ENCODE results near the gene SRPX.

The SRPX gene

GRCh38 chrX:38214044-38214443 is 6.6 kb downstream of the SRPX start:
- in situ Hi-C loops (cut with MboI; ENCODE audit: low sequenced_read_pairs): no loop called here

DNA sequence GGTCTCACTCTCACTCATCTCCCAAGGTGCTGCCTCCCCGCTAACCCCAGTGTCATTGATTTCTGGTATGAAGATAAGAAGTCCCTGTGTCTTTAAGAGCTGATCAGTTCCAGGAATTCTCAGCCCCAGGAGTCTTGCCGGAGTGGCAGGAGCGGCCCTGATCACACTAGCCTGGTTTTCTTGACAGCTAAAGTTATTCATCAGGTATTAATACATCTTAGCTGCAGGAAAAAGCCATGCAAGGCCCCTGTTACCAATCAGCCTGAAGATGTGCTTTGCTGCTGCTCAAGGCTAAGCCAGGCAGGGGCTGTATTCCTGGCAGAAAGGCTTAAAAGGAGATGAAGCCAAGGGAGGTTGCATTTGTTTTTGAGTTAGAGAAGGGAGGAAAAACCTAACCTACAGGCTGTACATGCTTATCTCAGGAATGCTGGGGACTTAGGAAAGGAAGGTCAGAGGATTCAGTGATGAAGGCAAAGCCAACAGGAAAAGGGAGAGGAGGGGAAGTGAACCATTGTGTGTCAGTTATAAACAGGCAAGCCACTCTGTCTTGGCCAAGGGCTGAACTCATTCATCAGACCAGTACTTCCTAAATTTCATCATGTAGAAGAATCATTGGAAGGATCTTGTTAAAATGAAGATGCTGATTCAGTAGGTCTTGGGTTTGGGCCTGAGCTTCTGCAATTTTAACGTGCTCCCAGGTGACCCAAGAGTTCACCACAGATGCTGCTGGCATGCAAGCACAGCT is 8.6 kb downstream of the SRPX start:
- in situ Hi-C loops (cut with MboI; ENCODE audit: low sequenced_read_pairs): no loop called here

DNA sequence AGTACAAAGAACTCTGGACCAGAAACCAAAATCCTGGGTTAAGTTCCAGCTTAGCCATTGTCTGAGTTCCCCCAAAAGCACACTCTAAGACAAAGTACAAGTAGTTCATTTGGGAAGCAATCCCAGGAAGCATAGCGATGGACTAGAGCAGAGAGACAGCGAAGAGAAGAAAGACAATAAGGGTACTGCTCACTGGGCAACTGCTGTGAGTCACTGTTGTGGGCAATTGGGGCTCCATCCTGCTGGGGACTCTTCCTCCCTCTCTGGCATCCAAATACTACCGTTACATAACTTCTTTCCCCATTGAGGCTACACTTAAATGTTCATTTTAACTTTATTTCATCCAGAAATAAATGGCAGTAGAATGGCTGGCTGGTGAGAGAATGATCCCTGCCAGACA is 14.1 kb downstream of the SRPX start:
- in situ Hi-C loops (cut with MboI; ENCODE audit: low sequenced_read_pairs): no loop called here

DNA sequence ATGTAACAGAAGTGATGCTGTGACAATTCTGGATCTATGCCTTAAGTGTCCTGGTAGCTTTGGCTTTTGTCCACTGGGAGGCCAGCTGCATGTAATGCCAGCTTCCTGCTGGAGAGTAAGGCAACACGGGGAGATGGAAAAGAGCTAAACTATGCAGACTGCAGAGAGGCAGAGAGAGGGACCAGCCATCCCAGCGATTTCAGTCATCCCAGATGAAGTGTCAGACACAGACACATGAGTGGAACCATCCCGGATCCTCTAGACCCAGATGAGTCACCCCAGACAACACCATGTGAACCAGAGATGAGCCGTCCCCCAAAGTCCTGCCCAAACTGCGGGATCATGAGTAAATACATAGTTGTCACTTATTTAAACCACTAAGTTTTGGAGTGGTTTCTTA is 14.6 kb downstream of the SRPX start:
- in situ Hi-C loops (cut with MboI; ENCODE audit: low sequenced_read_pairs): no loop called here

DNA sequence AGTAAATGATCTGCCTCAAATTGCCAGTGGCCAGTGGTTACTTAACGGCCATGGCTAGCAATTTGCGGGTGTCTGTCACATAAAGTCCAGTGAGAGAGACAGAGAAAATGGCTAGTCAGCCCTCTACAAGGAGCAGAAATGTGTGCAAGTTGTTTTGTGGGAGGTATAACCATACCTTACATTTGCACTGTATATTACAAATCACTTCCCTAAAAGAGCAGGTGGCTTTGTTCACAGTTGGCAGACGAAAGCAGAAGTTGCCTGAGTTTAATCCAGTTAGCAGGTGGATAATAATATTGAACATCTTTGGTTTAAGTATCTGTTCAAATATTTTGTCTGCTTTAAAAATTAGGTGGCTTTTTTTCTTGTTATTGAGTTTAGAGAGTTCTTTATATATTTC is 15.6 kb downstream of the SRPX start:
- in situ Hi-C loops (cut with MboI; ENCODE audit: low sequenced_read_pairs): no loop called here

DNA sequence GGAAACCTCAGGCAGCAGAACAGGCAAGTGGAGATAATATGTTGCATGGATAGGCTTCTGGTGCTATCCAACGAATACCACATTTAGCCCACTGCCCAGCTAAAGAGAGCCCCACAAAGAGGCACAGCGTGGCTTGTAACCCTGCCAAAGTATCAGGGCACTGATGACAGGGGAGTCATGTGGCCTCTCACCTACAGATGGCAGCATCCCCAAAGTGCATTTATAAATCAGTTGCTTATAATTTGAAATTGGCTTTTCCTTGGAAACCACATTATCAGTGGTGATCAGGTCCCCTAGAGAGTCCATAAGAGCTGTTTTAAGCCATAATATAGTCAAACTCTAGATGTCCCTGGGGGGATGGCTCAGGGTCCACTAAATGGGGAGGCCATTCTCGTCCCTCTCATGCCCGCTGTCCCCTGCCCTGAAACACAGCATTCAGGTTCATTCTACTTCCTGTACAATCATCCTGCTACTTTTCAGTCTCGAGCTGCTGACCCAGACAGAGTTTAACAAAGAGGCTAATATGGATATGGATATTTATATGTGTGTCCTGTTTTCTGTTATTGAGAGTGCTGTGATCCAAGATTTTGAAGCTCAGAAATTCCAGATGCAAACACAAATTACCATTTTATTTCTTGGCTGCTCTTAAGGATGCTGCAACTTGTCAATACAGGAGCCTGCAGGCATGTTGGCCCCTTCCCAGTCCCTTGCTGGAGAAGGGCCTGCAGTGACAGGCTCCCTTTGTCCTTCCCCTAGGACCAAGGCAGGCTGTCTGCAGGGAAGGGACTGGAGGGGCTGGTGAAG is 28.5 kb downstream of the SRPX start:
- in situ Hi-C loops (cut with MboI; ENCODE audit: low sequenced_read_pairs): no loop called here

GRCh38 chrX:38189431-38190250 is 31.0 kb downstream of the SRPX start:
- in situ Hi-C loops (cut with MboI; ENCODE audit: low sequenced_read_pairs): no loop called here

- in situ Hi-C loops (cut with MboI; ENCODE audit: low sequenced_read_pairs): no loop called here
Measured at GRCh38 chrX:38183596-38183995, 37.1 kb downstream of the SRPX start.

DNA sequence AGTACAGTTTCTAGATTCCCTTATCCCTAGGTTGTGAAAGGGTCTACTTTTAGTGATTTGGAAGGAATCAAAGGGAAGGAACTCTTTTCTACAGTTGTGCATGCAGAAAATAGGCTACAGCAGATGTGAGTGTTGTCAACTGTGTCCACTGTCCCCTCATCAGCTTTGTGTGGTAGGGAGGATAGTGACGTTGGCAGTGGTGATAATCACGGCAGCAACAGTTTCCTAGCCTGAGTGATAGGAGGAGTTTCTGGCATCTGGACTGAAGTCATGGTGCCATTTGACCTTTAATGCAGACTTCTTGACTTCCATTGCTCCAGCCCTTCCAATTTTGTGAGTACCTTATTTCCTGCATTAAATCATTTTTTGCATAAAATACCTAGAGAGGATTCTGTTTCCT is 39.3 kb downstream of the SRPX start:
- in situ Hi-C loops (cut with MboI; ENCODE audit: low sequenced_read_pairs): no loop called here

- in situ Hi-C loops (cut with MboI; ENCODE audit: low sequenced_read_pairs): no loop called here
Measured at GRCh38 chrX:38178396-38178795, 42.3 kb downstream of the SRPX start.

DNA sequence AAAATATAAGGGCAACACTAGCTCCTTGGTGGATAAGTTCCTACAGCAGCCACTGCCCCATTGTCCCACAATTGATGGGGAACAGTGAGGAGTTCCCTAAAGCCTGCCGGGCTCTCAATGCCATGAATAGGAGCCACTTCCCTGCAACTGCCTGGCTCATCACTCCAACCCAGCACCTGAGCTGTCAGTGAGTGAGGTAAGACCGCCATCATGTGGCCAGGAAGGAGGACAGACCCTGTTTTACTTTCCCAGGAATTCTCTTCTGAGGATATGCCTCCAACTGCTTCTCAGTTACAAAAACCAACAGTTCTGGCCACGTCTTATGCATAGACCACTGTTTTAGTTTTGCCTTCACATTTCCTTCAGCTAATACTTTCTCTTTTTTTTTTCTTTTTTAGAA is 45.5 kb downstream of the SRPX start:
- in situ Hi-C loops (cut with MboI; ENCODE audit: low sequenced_read_pairs): no loop called here

- in situ Hi-C loops (cut with MboI; ENCODE audit: low sequenced_read_pairs): loop anchor here (25.0 kb wide), 1 partner anchor 260 kb away; no protein-coding TSS in a partner anchor
Measured at GRCh38 chrX:38172596-38172995, 48.1 kb downstream of the SRPX start.

GRCh38 chrX:38170556-38170955 is 50.1 kb downstream of the SRPX start:
- in situ Hi-C loops (cut with MboI; ENCODE audit: low sequenced_read_pairs): loop anchor here (25.0 kb wide), 1 partner anchor 258 kb away; no protein-coding TSS in a partner anchor

DNA sequence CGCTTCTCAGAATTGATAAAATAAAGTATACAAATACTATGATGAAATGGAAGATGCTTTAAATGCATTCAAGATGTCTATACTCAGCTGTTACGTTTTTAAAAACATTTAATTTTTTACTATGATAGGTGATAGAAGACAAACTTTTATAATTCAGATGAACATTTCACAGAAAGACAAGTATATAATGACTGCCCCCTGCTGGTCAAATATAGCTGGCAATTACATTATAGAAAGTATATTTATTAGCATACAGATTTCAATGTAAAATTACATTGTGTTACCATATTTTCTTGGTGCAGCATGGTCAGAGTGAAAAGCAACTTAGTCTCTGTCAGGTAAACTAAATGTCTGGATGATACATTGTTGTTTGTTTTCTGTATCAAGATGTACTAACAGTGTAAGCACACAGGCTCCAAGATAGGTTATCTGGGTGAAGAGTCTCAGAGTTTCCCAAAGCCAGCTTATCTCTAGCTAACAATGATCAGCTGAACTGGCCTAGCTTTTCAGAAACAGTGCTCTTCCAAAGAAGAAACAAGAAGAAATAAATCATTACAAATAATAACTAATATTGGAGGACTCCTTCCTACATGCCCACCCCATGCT is 54.1 kb downstream of the SRPX start:
- in situ Hi-C loops (cut with MboI; ENCODE audit: low sequenced_read_pairs): loop anchor here (25.0 kb wide), 1 partner anchor 254 kb away; no protein-coding TSS in a partner anchor

GRCh38 chrX:38165023-38165422 is 55.6 kb downstream of the SRPX start:
- in situ Hi-C loops (cut with MboI; ENCODE audit: low sequenced_read_pairs): loop anchor here (25.0 kb wide), 1 partner anchor 253 kb away; no protein-coding TSS in a partner anchor

DNA sequence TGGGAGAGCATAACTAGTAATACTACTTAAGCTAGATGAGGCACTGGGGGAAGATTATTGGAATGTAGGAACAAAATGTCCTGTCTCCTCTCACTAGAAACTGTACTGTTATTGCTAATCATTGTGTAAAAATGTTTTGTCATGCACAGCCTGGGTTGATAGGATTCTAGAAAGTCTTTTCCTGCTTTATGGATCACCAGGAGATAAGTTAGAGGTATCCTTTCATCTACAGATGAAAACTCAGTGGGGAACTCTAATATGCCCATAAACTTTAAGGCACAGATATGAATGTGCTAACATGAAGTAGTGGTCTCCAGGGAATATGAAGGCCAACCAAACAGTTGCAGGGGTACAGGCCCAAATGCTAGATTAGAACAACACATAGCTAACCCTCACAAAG is 57.5 kb downstream of the SRPX start:
- in situ Hi-C loops (cut with MboI; ENCODE audit: low sequenced_read_pairs): loop anchor here (25.0 kb wide), 1 partner anchor 251 kb away; no protein-coding TSS in a partner anchor

- in situ Hi-C loops (cut with MboI; ENCODE audit: low sequenced_read_pairs): loop anchor here (25.0 kb wide), 1 partner anchor 245 kb away; no protein-coding TSS in a partner anchor
Measured at GRCh38 chrX:38156838-38157237, 63.8 kb downstream of the SRPX start.

GRCh38 chrX:38154818-38155217 is 65.9 kb downstream of the SRPX start:
- in situ Hi-C loops (cut with MboI; ENCODE audit: low sequenced_read_pairs): loop anchor here (25.0 kb wide), 1 partner anchor 243 kb away; no protein-coding TSS in a partner anchor

GRCh38 chrX:38154340-38154739 is 66.3 kb downstream of the SRPX start:
- in situ Hi-C loops (cut with MboI; ENCODE audit: low sequenced_read_pairs): loop anchor here (25.0 kb wide), 1 partner anchor 242 kb away; no protein-coding TSS in a partner anchor

- in situ Hi-C loops (cut with MboI; ENCODE audit: low sequenced_read_pairs): loop anchor here (25.0 kb wide), 1 partner anchor 239 kb away; no protein-coding TSS in a partner anchor
Measured at GRCh38 chrX:38151441-38151840, 69.2 kb downstream of the SRPX start.
